ENCODE results near the gene SHC3.

SHC3 gene

GRCh38 chr9:89037346-89037745 is 141.3 kb downstream of the SHC3 start:
- DNase-seq, result no peak
- no peaks in the 10 kb centered on the region for H4K20me1 ChIP-seq (ENCODE audit: insufficient read depth, low read length)
- H3K79me2 ChIP-seq (ENCODE audit: insufficient read depth, low read length), result no peaks in the 10 kb centered on the region
- no peak overlapping the region for H2AFZ ChIP-seq (ENCODE audit: low read depth, low read length)
- TF ChIP-seq CTCF (IDR thresholded peaks at IDR 0.05; ENCODE audit: borderline replicate concordance, extremely low read depth, low read length, poor library complexity, severe bottlenecking) (no peak), EZH2 (IDR thresholded peaks at IDR 0.05; ENCODE audit: borderline replicate concordance, low read depth, low read length, severe bottlenecking) (no peak)
- no peaks in the 10 kb centered on the region for H3K4me1 ChIP-seq (ENCODE audit: insufficient read depth, low read length)
- no peak for ATAC-seq (ENCODE audit: insufficient read depth, low read depth)
- no peak overlapping the region for H3K4me3 ChIP-seq (ENCODE audit: low read depth in 1 of 2, low read length in 2 of 2)
- H3K9me3 ChIP-seq (ENCODE audit: insufficient read depth, low read length, severe bottlenecking), result no peaks in the 10 kb centered on the region
- no peaks in the 10 kb centered on the region for H3K36me3 ChIP-seq (ENCODE audit: insufficient read depth, low read length)
- no peaks in the 10 kb centered on the region for H3K27me3 ChIP-seq (ENCODE audit: insufficient read depth, low read length, poor library complexity)
- no peak overlapping the region for H3K9ac ChIP-seq (ENCODE audit: low read depth, low read length)
- H3K27ac ChIP-seq (ENCODE audit: low read length), result no peak overlapping the region
- no peak overlapping the region for H3K4me2 ChIP-seq (ENCODE audit: insufficient read depth, low read length)

GRCh38 chr9:89036891-89037290 is 141.7 kb downstream of the SHC3 start:
- Histone ChIP-seq H3K4me3 (ENCODE audit: low read depth in 1 of 2, low read length in 2 of 2) (no peak overlapping the region), H3K27ac (ENCODE audit: low read length) (no peak overlapping the region), H2AFZ (ENCODE audit: low read depth, low read length) (no peak overlapping the region), H3K4me1 (ENCODE audit: insufficient read depth, low read length) (no peaks in the 10 kb centered on the region), H3K9me3 (ENCODE audit: insufficient read depth, low read length, severe bottlenecking) (no peaks in the 10 kb centered on the region), H3K9ac (ENCODE audit: low read depth, low read length) (no peak overlapping the region), H3K27me3 (ENCODE audit: insufficient read depth, low read length, poor library complexity) (no peaks in the 10 kb centered on the region), H4K20me1 (ENCODE audit: insufficient read depth, low read length) (no peaks in the 10 kb centered on the region), H3K36me3 (ENCODE audit: insufficient read depth, low read length) (no peaks in the 10 kb centered on the region), H3K4me2 (ENCODE audit: insufficient read depth, low read length) (no peak overlapping the region), H3K79me2 (ENCODE audit: insufficient read depth, low read length) (no peaks in the 10 kb centered on the region)
- DNase-seq, result no peak
- no peak for TF ChIP-seq EZH2 (IDR thresholded peaks at IDR 0.05; ENCODE audit: borderline replicate concordance, low read depth, low read length, severe bottlenecking)
- TF ChIP-seq CTCF (IDR thresholded peaks at IDR 0.05; ENCODE audit: borderline replicate concordance, extremely low read depth, low read length, poor library complexity, severe bottlenecking), result no peak
- ATAC-seq (ENCODE audit: insufficient read depth, low read depth), result no peak

GRCh38 chr9:89036383-89036782 is 142.2 kb downstream of the SHC3 start:
- Histone ChIP-seq H3K9me3 (ENCODE audit: insufficient read depth, low read length, severe bottlenecking) (no peaks in the 10 kb centered on the region), H3K79me2 (ENCODE audit: insufficient read depth, low read length) (no peaks in the 10 kb centered on the region), H3K4me3 (ENCODE audit: low read depth in 1 of 2, low read length in 2 of 2) (no peak overlapping the region), H3K27me3 (ENCODE audit: insufficient read depth, low read length, poor library complexity) (no peaks in the 10 kb centered on the region), H3K4me1 (ENCODE audit: insufficient read depth, low read length) (no peaks in the 10 kb centered on the region), H2AFZ (ENCODE audit: low read depth, low read length) (no peak overlapping the region), H3K36me3 (ENCODE audit: insufficient read depth, low read length) (no peaks in the 10 kb centered on the region), H3K9ac (ENCODE audit: low read depth, low read length) (no peak overlapping the region), H3K4me2 (ENCODE audit: insufficient read depth, low read length) (no peak overlapping the region), H3K27ac (ENCODE audit: low read length) (no peak overlapping the region), H4K20me1 (ENCODE audit: insufficient read depth, low read length) (no peaks in the 10 kb centered on the region)
- ATAC-seq (ENCODE audit: insufficient read depth, low read depth), result no peak
- TF ChIP-seq EZH2 (IDR thresholded peaks at IDR 0.05; ENCODE audit: borderline replicate concordance, low read depth, low read length, severe bottlenecking) (no peak), CTCF (IDR thresholded peaks at IDR 0.05; ENCODE audit: borderline replicate concordance, extremely low read depth, low read length, poor library complexity, severe bottlenecking) (no peak)
- DNase-seq, result no peak

- Histone ChIP-seq H3K4me1 (ENCODE audit: insufficient read depth, low read length) (no peaks in the 10 kb centered on the region), H4K20me1 (ENCODE audit: insufficient read depth, low read length) (no peaks in the 10 kb centered on the region), H3K9me3 (ENCODE audit: insufficient read depth, low read length, severe bottlenecking) (peaks cover 14% of the 10 kb centered on the region), H3K79me2 (ENCODE audit: insufficient read depth, low read length) (no peaks in the 10 kb centered on the region), H3K36me3 (ENCODE audit: insufficient read depth, low read length) (no peaks in the 10 kb centered on the region), H3K27ac (ENCODE audit: low read length) (no peak overlapping the region), H3K4me2 (ENCODE audit: insufficient read depth, low read length) (no peak overlapping the region), H3K27me3 (ENCODE audit: insufficient read depth, low read length, poor library complexity) (no peaks in the 10 kb centered on the region), H3K4me3 (ENCODE audit: low read depth in 1 of 2, low read length in 2 of 2) (no peak overlapping the region), H2AFZ (ENCODE audit: low read depth, low read length) (no peak overlapping the region), H3K9ac (ENCODE audit: low read depth, low read length) (no peak overlapping the region)
- TF ChIP-seq EZH2 (IDR thresholded peaks at IDR 0.05; ENCODE audit: borderline replicate concordance, low read depth, low read length, severe bottlenecking) (no peak), CTCF (IDR thresholded peaks at IDR 0.05; ENCODE audit: borderline replicate concordance, extremely low read depth, low read length, poor library complexity, severe bottlenecking) (no peak)
- ATAC-seq (ENCODE audit: insufficient read depth, low read depth), result no peak
- DNase-seq, result no peak
Observed at GRCh38 chr9:89032661-89033060, 146.0 kb downstream of the SHC3 start.

All from DND-41 (cell line).